ENCODE results near the gene CD4.

The CD4 gene

GRCh38 chr12:6751767-6752166 lies 37.6 kb upstream of the CD4 start:
- TF ChIP-seq ZFX (IDR thresholded peaks at IDR 0.05; ENCODE audit: borderline replicate concordance) (no peak), CTCF (IDR thresholded peaks at IDR 0.05) (no peak)
- peak overlapping the region; percentile 97 for H3K27ac ChIP-seq

GRCh38 chr12:6752167-6752920 lies 37.0 kb upstream of the CD4 start:
- TF ChIP-seq CTCF (IDR thresholded peaks at IDR 0.05) (peak; percentile 40), ZFX (IDR thresholded peaks at IDR 0.05; ENCODE audit: borderline replicate concordance) (no peak)
- H3K27ac ChIP-seq: peak overlapping the region; percentile 97

- H3K27ac ChIP-seq: peak within 1 kb of the TSS; percentile 97
- TF ChIP-seq CTCF (IDR thresholded peaks at IDR 0.05) (no peak), ZFX (IDR thresholded peaks at IDR 0.05; ENCODE audit: borderline replicate concordance) (no peak)
Measured at GRCh38 chr12:6752921-6753771, 36.2 kb upstream of the CD4 start, which contains the start of gene MLF2. Gene MLF2, minus strand, starts transcription at chr12:6753141. Its CDS starts 807 bp downstream, at chr12:6752334.

DNA sequence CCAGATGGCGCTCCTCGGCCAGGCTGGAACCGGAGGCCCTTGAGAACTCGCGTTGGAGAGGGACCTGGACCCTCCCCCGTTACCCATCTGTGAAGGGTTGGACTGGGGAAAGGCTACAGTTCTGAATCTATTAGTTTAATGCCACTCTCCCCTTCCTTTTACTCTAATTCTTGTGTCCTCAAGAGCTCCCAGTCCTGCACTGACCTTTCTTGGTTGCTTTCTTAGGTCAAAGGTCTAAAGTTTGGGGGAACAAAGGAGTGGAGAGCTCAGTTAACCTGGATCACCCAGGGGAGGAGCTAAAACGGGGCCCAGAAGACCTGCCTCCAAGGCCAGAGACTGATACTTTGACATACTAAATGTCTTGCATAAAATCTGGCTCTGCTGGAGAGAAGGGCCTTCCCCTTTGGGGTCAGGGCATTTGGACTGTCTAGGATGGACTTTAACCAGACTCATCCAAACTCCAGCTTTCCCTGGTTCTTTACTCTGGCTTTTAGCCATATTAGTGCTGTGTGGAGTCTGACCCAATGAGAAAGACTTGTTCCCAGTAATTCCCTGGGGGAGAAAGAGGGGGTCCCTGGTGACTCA lies 35.5 kb upstream of the CD4 start:
- TF ChIP-seq ZFX (IDR thresholded peaks at IDR 0.05; ENCODE audit: borderline replicate concordance) (no peak), CTCF (IDR thresholded peaks at IDR 0.05) (peak; percentile 99)
- H3K27ac ChIP-seq: peak overlapping the region; percentile 97

DNA sequence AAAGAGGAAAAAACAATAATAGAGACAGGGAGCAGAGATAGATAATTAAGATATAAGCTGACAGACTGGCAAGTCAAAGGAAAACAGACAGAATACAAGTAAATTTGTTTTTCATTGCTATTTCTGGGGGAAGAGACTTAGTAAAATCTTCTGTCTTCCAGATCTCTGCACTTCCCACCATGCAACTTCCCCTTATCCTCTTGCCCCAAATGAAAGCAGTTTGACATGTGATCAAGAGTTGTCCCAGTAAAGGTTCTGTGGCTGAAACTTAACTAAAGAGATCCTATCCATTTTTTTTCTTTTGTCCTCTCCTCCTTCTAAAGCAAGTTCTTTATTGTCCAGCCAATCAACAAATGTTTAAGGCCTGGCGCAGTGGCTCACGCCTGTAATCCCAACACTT lies 34.9 kb upstream of the CD4 start:
- no peak for TF ChIP-seq ZFX (IDR thresholded peaks at IDR 0.05; ENCODE audit: borderline replicate concordance)
- no peak for TF ChIP-seq CTCF (IDR thresholded peaks at IDR 0.05)
- peak overlapping the region; percentile 97 for H3K27ac ChIP-seq

DNA sequence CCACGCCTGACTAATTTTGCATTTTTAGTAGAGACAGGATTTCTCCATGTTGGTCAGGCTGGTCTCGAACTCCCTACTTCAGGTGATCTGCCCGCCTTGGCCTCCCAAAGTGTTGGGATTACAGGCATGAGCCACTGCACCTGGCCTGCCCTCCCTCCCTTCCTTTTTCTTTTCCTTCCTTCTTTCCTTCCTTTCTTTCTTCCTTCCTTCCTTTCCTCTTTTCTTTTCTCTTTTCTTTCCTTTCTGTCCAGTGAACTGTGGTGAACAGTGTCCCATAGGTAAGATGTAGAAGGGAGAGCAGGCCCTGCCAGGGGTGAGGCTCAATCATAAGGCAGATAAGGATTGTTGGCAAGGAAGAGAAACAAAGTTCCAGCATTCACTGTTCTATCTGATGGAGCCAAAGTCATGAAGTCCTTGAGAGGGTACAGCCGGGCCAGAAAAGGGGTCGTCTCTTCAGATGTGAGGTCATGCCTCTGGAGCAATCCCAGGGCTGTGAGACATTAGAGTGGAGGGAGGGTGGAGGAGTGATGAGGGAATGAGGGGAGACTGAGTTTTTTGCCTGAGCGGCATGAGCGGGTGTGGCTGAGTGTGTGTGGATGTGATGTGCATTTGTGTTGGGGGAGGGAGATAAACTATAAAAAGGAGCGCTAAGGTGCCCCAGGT lies 32.2 kb upstream of the CD4 start:
- no peak overlapping the region; the same call in 1 of the 2 replicates for H3K27ac ChIP-seq
- TF ChIP-seq ZFX (IDR thresholded peaks at IDR 0.05; ENCODE audit: borderline replicate concordance): no peak
- no peak for TF ChIP-seq CTCF (IDR thresholded peaks at IDR 0.05)
